GM12874 (cell line): ENCODE measurements around the gene PARD6G.

ENCODE experiments used
- CTCF ChIP-seq: IDR thresholded peaks from 2 replicates; pipeline ENCODE4 v1.5.1; 2011; ENCODE audit warnings: low read depth, mild to moderate bottlenecking, control low read depth, low read length, moderate library complexity; ENCODE audit not compliant: insufficient read depth

PARD6G gene

DNA sequence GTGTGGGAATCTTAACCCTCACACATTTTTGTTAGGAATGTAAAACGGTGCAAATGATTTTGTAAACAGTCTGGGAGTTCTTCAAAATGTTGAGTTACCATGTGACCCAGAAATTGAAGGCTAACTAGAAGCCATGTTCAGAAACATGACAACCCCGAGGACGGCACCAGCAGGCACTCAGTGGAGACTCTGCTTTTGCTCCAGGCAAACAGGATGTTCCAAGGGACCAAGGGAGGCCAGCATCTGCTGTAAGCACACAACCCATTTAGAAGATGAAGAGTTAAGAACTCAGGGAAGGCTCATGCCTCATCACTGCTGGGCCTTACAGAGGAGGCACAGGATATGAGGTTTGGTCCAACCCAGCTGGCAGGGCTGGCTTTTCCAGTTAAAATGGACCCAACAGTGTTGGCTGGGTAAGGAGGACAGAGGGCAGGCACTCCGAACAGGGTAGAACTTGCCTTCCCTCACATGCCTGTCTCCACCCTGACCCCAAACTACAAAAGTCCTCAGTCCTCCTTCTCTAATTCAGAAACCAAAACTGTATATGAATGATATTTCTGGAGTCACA, 23.6 kb downstream of the PARD6G start:
- TF ChIP-seq CTCF: no peak

DNA sequence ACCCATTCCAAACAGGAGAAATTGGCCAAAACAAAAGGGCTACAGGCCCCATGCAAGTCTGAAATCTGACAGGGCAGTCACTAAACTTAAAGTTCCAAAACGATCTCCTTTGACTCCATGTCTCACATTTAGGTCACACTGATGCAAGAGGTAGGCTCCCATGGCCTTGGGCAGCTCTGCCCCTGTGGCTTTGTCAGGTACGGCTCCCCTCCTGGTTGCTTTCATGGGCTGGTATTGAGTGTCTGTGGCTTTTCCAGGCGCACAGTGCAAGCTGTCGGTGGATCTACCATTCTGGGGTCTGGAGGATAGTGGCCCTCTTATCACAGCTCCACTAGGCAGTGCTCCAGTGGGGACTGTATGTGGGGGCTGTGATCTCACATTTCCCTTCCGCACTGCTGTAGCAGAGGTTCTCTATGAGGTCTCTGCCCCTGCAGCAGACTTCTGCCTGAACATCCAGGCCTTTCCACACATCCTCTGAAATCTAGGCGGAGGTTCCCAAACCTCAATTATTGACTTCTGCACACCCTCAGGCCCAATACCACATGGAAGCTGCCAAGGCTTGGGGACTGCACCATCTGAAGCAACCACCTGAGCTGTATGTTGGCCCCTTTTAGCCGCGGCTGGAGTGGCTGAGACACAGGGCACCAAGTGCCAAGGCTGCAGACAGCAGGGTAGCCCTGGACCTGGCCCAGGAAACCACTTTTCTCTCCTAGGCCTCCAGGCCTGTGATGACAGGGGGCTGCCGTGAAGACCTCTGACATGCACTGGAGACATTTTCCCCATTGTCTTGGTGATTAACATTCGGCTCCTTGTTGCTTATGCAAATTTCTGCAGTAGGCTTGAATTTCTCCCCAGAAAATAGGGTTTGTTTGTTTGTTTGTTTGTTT, 28.7 kb downstream of the PARD6G start:
- no peak for TF ChIP-seq CTCF

DNA sequence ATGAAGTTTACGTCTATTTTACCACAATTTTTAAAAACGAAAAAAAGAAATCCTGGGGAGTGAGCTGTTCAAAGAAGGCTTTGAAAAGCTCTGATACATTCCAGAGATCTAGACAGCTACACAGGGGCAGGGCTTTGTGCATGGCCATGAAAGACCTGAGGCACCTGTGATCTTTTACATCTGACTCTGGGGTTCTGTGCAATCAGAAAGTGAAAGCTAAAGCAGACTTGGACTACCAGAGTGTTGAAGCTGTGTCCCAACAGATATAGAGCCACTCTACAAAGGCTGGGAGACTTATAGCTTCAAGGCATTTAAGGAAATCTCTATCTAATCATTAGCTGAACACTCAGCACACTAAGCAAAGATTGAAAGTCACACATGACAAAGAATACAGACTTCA, 34.1 kb downstream of the PARD6G start:
- no peak for TF ChIP-seq CTCF

GRCh38 chr18:80210312-80211083, 36.8 kb downstream of the PARD6G start:
- no peak for TF ChIP-seq CTCF

- no peak for TF ChIP-seq CTCF
Measured at GRCh38 chr18:80208620-80209019, 38.7 kb downstream of the PARD6G start.

GRCh38 chr18:80205294-80205693, 42.0 kb downstream of the PARD6G start:
- TF ChIP-seq CTCF: no peak

- TF ChIP-seq CTCF: no peak
Measured at GRCh38 chr18:80204142-80204541, 43.2 kb downstream of the PARD6G start.
